ENCODE data around the gene BCL11B.

The BCL11B gene

GRCh38 chr14:99177046-99177655, 94.8 kb downstream of the BCL11B start:
- DNase-seq, result no peak

- DNase-seq, result no peak
Measured at GRCh38 chr14:99176156-99176945, 95.6 kb downstream of the BCL11B start.

GRCh38 chr14:99175331-99176155, 96.5 kb downstream of the BCL11B start:
- DNase-seq, result no peak

GRCh38 chr14:99174770-99175319, 97.2 kb downstream of the BCL11B start:
- DNase-seq, result no peak

GRCh38 chr14:99174081-99174769, 97.8 kb downstream of the BCL11B start:
- DNase-seq, result no peak

- no peak for DNase-seq
Measured at GRCh38 chr14:99173506-99173905, 98.5 kb downstream of the BCL11B start.

- no peak for DNase-seq
Measured at GRCh38 chr14:99173086-99173485, 98.9 kb downstream of the BCL11B start.

GRCh38 chr14:99171396-99171795, 100.6 kb downstream of the BCL11B start:
- DNase-seq, result no peak

GRCh38 chr14:99169776-99170356, 102.1 kb downstream of the BCL11B start:
- DNase-seq, result no peak

GRCh38 chr14:99168330-99168729, 103.7 kb downstream of the BCL11B start:
- DNase-seq, result no peak

GRCh38 chr14:99166506-99166905, 105.5 kb downstream of the BCL11B start:
- no peak for DNase-seq

GRCh38 chr14:99164712-99165111, 107.3 kb downstream of the BCL11B start:
- DNase-seq, result no peak

- no peak for DNase-seq
Measured at GRCh38 chr14:99163446-99163845, 108.6 kb downstream of the BCL11B start.

GRCh38 chr14:99159341-99160340, 112.4 kb downstream of the BCL11B start:
- no peak for DNase-seq

- DNase-seq, result no peak
Measured at GRCh38 chr14:99158646-99159165, 113.3 kb downstream of the BCL11B start.

GRCh38 chr14:99158150-99158549, 113.8 kb downstream of the BCL11B start:
- DNase-seq, result no peak

- no peak for DNase-seq
Measured at GRCh38 chr14:99157676-99158075, 114.3 kb downstream of the BCL11B start.

- DNase-seq, result no peak
Measured at GRCh38 chr14:99157246-99157645, 114.8 kb downstream of the BCL11B start.

- no peak for DNase-seq
Measured at GRCh38 chr14:99156814-99157213, 115.2 kb downstream of the BCL11B start.

- no peak for DNase-seq
Measured at GRCh38 chr14:99156090-99156425, 115.9 kb downstream of the BCL11B start.
